ENCODE data around the gene BORCS5. TPM values are rescaled to one million over a fixed set of nuclear protein-coding genes. Genes with fewer than 3 reads are reported as not detected.
"Not testable (repeated sequence)": the region's sequence is repeated elsewhere in the genome, so short reads cannot be mapped to it uniquely, and the experiment has no call there.

The BORCS5 gene
- total RNA-seq = 10 to 100 TPM; 26.1 to 43.8 TPM

- H3K27ac Mint-ChIP-seq = peak within 1 kb of the TSS; percentile 94
- ATAC-seq (replicated peaks) = peak; percentile 92
- H3K27me3 Mint-ChIP-seq = no peaks in the 10 kb centered on the region
- no peaks in the 10 kb centered on the region for H3K9me3 Mint-ChIP-seq
- peaks cover 25% of the 10 kb centered on the region for H3K36me3 Mint-ChIP-seq (ENCODE audit: low read depth)
- peak within 1 kb of the TSS; percentile 93 for H3K4me3 Mint-ChIP-seq
- H3K4me1 Mint-ChIP-seq = peaks cover 12% of the 10 kb centered on the region
Measured at GRCh38 chr12:12356896-12357718, at the start of gene BORCS5. BORCS5 (plus strand) TSS chr12:12357078; CDS start chr12:12357452, 374 bp downstream.

- H3K36me3 Mint-ChIP-seq (ENCODE audit: low read depth); H3K4me3 Mint-ChIP-seq; H3K9me3 Mint-ChIP-seq; H3K27me3 Mint-ChIP-seq; H3K4me1 Mint-ChIP-seq; ATAC-seq (replicated peaks); H3K27ac Mint-ChIP-seq: not testable (repeated sequence)
Measured at GRCh38 chr12:12310695-12311094, 46.2 kb upstream of the BORCS5 start.

- Mint-ChIP-seq H3K36me3 (ENCODE audit: low read depth) (no peaks in the 10 kb centered on the region), H3K4me1 (peaks cover 6% of the 10 kb centered on the region), H3K4me3 (no peak overlapping the region), H3K27ac (no peak overlapping the region), H3K27me3 (peaks cover 3% of the 10 kb centered on the region), H3K9me3 (no peaks in the 10 kb centered on the region)
- ATAC-seq (replicated peaks) = no peak
Measured at GRCh38 chr12:12315838-12316237, 41.0 kb upstream of the BORCS5 start.

- Mint-ChIP-seq H3K27me3 (peaks cover 3% of the 10 kb centered on the region), H3K4me3 (no peak overlapping the region), H3K4me1 (peaks cover 3% of the 10 kb centered on the region), H3K36me3 (ENCODE audit: low read depth) (no peaks in the 10 kb centered on the region), H3K9me3 (no peaks in the 10 kb centered on the region), H3K27ac (no peak overlapping the region)
- no peak for ATAC-seq (replicated peaks)
Measured at GRCh38 chr12:12319451-12320183, 37.3 kb upstream of the BORCS5 start.

GRCh38 chr12:12323118-12323517 is 33.8 kb upstream of the BORCS5 start:
- H3K27ac Mint-ChIP-seq = no peak overlapping the region
- ATAC-seq (replicated peaks) = no peak
- no peaks in the 10 kb centered on the region for H3K9me3 Mint-ChIP-seq
- H3K36me3 Mint-ChIP-seq (ENCODE audit: low read depth) = no peaks in the 10 kb centered on the region
- H3K4me1 Mint-ChIP-seq = peaks cover 3% of the 10 kb centered on the region
- H3K27me3 Mint-ChIP-seq = peaks cover 3% of the 10 kb centered on the region
- no peak overlapping the region for H3K4me3 Mint-ChIP-seq

GRCh38 chr12:12323591-12323990 is 33.3 kb upstream of the BORCS5 start:
- ATAC-seq (replicated peaks) = no peak
- H3K9me3 Mint-ChIP-seq = no peaks in the 10 kb centered on the region
- no peak overlapping the region for H3K27ac Mint-ChIP-seq
- H3K36me3 Mint-ChIP-seq (ENCODE audit: low read depth) = no peaks in the 10 kb centered on the region
- H3K4me3 Mint-ChIP-seq = no peak overlapping the region
- peaks cover 3% of the 10 kb centered on the region for H3K4me1 Mint-ChIP-seq
- H3K27me3 Mint-ChIP-seq = peaks cover 3% of the 10 kb centered on the region

- Mint-ChIP-seq H3K27ac (no peak overlapping the region), H3K4me1 (peaks cover 3% of the 10 kb centered on the region), H3K9me3 (no peaks in the 10 kb centered on the region), H3K27me3 (no peaks in the 10 kb centered on the region), H3K4me3 (no peak overlapping the region), H3K36me3 (ENCODE audit: low read depth) (no peaks in the 10 kb centered on the region)
- no peak for ATAC-seq (replicated peaks)
Measured at GRCh38 chr12:12326262-12326661, 30.6 kb upstream of the BORCS5 start.

GRCh38 chr12:12327802-12328201 is 29.1 kb upstream of the BORCS5 start:
- Mint-ChIP-seq H3K27me3 (no peaks in the 10 kb centered on the region), H3K36me3 (ENCODE audit: low read depth) (no peaks in the 10 kb centered on the region), H3K4me3 (no peak overlapping the region), H3K9me3 (no peaks in the 10 kb centered on the region), H3K27ac (peak overlapping the region; percentile 15), H3K4me1 (no peaks in the 10 kb centered on the region)
- peak; percentile 48 for ATAC-seq (replicated peaks)

- Mint-ChIP-seq H3K27me3 (no peaks in the 10 kb centered on the region), H3K27ac (peak overlapping the region; percentile 13), H3K4me1 (peaks cover 12% of the 10 kb centered on the region), H3K9me3 (no peaks in the 10 kb centered on the region), H3K4me3 (no peak overlapping the region), H3K36me3 (ENCODE audit: low read depth) (no peaks in the 10 kb centered on the region)
- no peak for ATAC-seq (replicated peaks)
Measured at GRCh38 chr12:12331244-12331771, 25.6 kb upstream of the BORCS5 start.

GRCh38 chr12:12331896-12332295 is 25.0 kb upstream of the BORCS5 start:
- H3K4me1 Mint-ChIP-seq = peaks cover 13% of the 10 kb centered on the region
- H3K27me3 Mint-ChIP-seq = no peaks in the 10 kb centered on the region
- no peaks in the 10 kb centered on the region for H3K9me3 Mint-ChIP-seq
- H3K27ac Mint-ChIP-seq = no peak overlapping the region
- H3K36me3 Mint-ChIP-seq (ENCODE audit: low read depth) = no peaks in the 10 kb centered on the region
- H3K4me3 Mint-ChIP-seq = no peak overlapping the region
- ATAC-seq (replicated peaks) = no peak

- Mint-ChIP-seq H3K4me1 (peaks cover 13% of the 10 kb centered on the region), H3K9me3 (no peaks in the 10 kb centered on the region), H3K27me3 (no peaks in the 10 kb centered on the region), H3K4me3 (no peak overlapping the region), H3K36me3 (ENCODE audit: low read depth) (no peaks in the 10 kb centered on the region), H3K27ac (peak overlapping the region; percentile 46)
- no peak for ATAC-seq (replicated peaks)
Measured at GRCh38 chr12:12333407-12334366, 23.2 kb upstream of the BORCS5 start.

- no peaks in the 10 kb centered on the region for H3K27me3 Mint-ChIP-seq
- peak overlapping the region; percentile 46 for H3K27ac Mint-ChIP-seq
- ATAC-seq (replicated peaks) = peak; percentile 77
- no peak overlapping the region for H3K4me3 Mint-ChIP-seq
- no peaks in the 10 kb centered on the region for H3K36me3 Mint-ChIP-seq (ENCODE audit: low read depth)
- peaks cover 13% of the 10 kb centered on the region for H3K4me1 Mint-ChIP-seq
- H3K9me3 Mint-ChIP-seq = no peaks in the 10 kb centered on the region
Measured at GRCh38 chr12:12334367-12335040, 22.4 kb upstream of the BORCS5 start.

- Mint-ChIP-seq H3K27ac (no peak overlapping the region), H3K9me3 (no peaks in the 10 kb centered on the region), H3K4me3 (no peak overlapping the region), H3K4me1 (peaks cover 13% of the 10 kb centered on the region), H3K36me3 (ENCODE audit: low read depth) (no peaks in the 10 kb centered on the region), H3K27me3 (no peaks in the 10 kb centered on the region)
- peak; percentile 77 for ATAC-seq (replicated peaks)
Measured at GRCh38 chr12:12336049-12336411, 20.8 kb upstream of the BORCS5 start.

GRCh38 chr12:12336511-12336910 is 20.4 kb upstream of the BORCS5 start:
- no peaks in the 10 kb centered on the region for H3K36me3 Mint-ChIP-seq (ENCODE audit: low read depth)
- no peak overlapping the region for H3K4me3 Mint-ChIP-seq
- H3K27ac Mint-ChIP-seq = no peak overlapping the region
- no peaks in the 10 kb centered on the region for H3K9me3 Mint-ChIP-seq
- ATAC-seq (replicated peaks) = no peak
- no peaks in the 10 kb centered on the region for H3K27me3 Mint-ChIP-seq
- H3K4me1 Mint-ChIP-seq = peaks cover 13% of the 10 kb centered on the region

Measured in activated T-helper 17 cell treated with anti-CD3 and anti-CD28 coated beads, Interleukin-2, amount 50 U/mL, for 72 hours (primary cell).